Caco-2 (cell line): ENCODE results near the gene EID1. TPM values are rescaled to one million over a fixed set of nuclear protein-coding genes. Genes with fewer than 3 reads are reported as not detected.

ENCODE experiments used
- BruUV-seq: library from RNA; stranded (reverse); fragments of 400-500 nt; replicated peaks from 2 replicates; lab custom pipeline; 2021; lab: Mats Ljungman, UMichigan
- CTCF ChIA-PET: fragments of 300-600 bp; sonication (Branson Sonifier 250); formaldehyde crosslinking; loops from one replicate; lab custom pipeline; 2022; ENCODE audit warnings: antibody characterized with exemption; lab: Charles Lee
- POLR2A ChIA-PET: fragments of 300-600 bp; sonication (Branson Sonifier 250); formaldehyde crosslinking; loops from one replicate; lab custom pipeline; 2022; ENCODE audit warnings: antibody characterized with exemption; lab: Charles Lee
- DNase-seq, 2 experiments: peaks; one replicate each; pipeline versions ENCODE4 v3.0.0 to v3.0.0-alpha.2; 2020 to 2022
- H3K27me3 ChIP-seq: replicated peaks from 2 replicates; pipeline ENCODE4 v1.6.0; 2011; ENCODE audit warnings: low read length; ENCODE audit not compliant: control insufficient read depth, insufficient read depth
- H3K36me3 ChIP-seq: 2 replicates; pipeline ENCODE4 v1.5.1; 2011; ENCODE audit warnings: low read length; ENCODE audit not compliant: control insufficient read depth, insufficient read depth
- H3K4me1 ChIP-seq: fragments of 250-450 bp; sonication (Bioruptor Pico); 2 replicates; pipeline ENCODE4 v1.5.1; 2020; ENCODE audit warnings: mild to moderate bottlenecking
- H3K4me3 ChIP-seq: 2 replicates; pipeline ENCODE4 v1.5.1; 2011; ENCODE audit warnings: low read depth, mild to moderate bottlenecking, control low read depth, low read length
- H3K9me3 ChIP-seq: fragments of 250-450 bp; sonication (Bioruptor Pico); 2 replicates; pipeline ENCODE4 v1.5.1; 2020; ENCODE audit warnings: mild to moderate bottlenecking, moderate library complexity
- H3K27ac Mint-ChIP-seq: one replicate; pipeline ENCODE4 v1.8.0; 2022; ENCODE audit warnings: mixed read lengths; ENCODE audit not compliant: unreplicated experiment
- H3K27me3 Mint-ChIP-seq: one replicate; pipeline ENCODE4 v1.8.0; 2022; ENCODE audit warnings: mixed read lengths; ENCODE audit not compliant: insufficient read depth, unreplicated experiment
- H3K36me3 Mint-ChIP-seq: one replicate; pipeline ENCODE4 v1.8.0; 2022; ENCODE audit warnings: mild to moderate bottlenecking, mixed read lengths; ENCODE audit not compliant: insufficient read depth, unreplicated experiment
- H3K4me1 Mint-ChIP-seq: one replicate; pipeline ENCODE4 v1.8.0; 2022; ENCODE audit warnings: low read depth, mixed read lengths; ENCODE audit not compliant: unreplicated experiment
- H3K4me3 Mint-ChIP-seq: one replicate; pipeline ENCODE4 v1.8.0; 2022; ENCODE audit warnings: mild to moderate bottlenecking, moderate library complexity, mixed read lengths; ENCODE audit not compliant: unreplicated experiment
- H3K9me3 Mint-ChIP-seq: one replicate; pipeline ENCODE4 v1.8.0; 2022; ENCODE audit warnings: mixed read lengths; ENCODE audit not compliant: unreplicated experiment
- intact Hi-C: fragments of 100-400 bp; cut with micrococcal nuclease; formaldehyde crosslinking; loops from one replicate; pipeline ENCODE4 v1.10.0; 2022; ENCODE audit not compliant: unreplicated experiment
- total RNA-seq: library from RNA; stranded (reverse); gene quantifications from 2 replicates; pipeline ENCODE4 v1.2.3, GENCODE V29; 2022
- TF ChIP-seq, protein P1 (sequence below), 2 experiments: fragments of 200-600 bp in 1 of 2; IDR thresholded peaks; 1 replicate in 1 of 2; 2 replicates in 1 of 2; pipeline versions ENCODE4 v1.5.1 to v1.8.0; 2011 to 2022; ENCODE audit warnings: antibody characterized with exemption in 1 of 2, control low read depth in 1 of 2, inconsistent platforms in 1 of 2, low read depth in 1 of 2, low read length in 1 of 2, mild to moderate bottlenecking in 1 of 2, moderate library complexity in 1 of 2; ENCODE audit not compliant: insufficient read depth in 1 of 2, severe bottlenecking in 1 of 2, unreplicated experiment in 1 of 2

EID1 gene
- total RNA-seq, 1 experiment from 2014 or later = 63.6 TPM

DNA sequence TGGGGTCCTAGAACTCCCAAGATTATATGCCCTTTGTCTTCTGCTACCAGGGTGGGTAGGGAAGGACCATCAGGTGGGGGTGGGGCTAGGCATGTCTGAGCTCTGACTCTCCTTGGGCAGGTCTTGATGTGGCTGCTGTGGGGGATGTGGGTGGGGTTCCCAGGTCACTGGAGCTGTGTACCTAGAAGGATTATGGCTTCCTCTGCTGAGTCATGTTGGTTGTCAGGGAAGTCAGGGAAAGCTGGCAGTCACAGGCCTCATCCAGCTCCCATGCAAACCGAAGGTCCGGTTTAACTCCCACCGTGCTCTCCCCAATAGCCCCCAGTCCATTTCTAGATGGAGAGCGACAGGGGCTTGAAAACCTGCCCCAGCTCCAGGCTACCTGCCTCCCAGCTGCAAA lies 35.2 kb downstream of the EID1 start:
- DNase-seq = no peak
- POLR2A ChIA-PET = no interaction called here

DNA sequence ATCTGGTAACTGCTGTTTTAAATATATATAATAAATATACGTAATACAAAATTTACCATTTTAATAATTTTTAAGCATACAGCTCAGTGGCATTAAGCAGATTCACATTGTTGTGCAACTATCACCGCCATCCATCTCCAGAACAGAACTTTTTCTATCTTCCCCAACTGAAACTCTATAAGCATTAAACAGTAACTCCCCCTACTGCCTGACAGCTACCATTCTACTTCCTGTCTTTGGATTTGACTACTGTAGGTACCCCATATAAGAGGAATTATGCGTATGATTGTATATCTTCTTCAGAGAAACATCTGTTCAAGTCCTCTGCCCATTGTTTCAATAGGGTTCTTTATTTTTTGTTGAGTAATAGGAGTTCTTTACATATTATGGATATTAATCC lies 36.8 kb downstream of the EID1 start:
- BruUV-seq = no TSS peak

More for the DNA sequence above, 35.2 kb downstream of the EID1 start:
- CTCF ChIA-PET = no interaction called here
- intact Hi-C loops = no loop called here
- no peak overlapping the region for H3K4me3 ChIP-seq
- H3K9me3 ChIP-seq = no peaks in the 10 kb centered on the region
- Mint-ChIP-seq H3K36me3 (no peaks in the 10 kb centered on the region), H3K27me3 (peaks cover 20% of the 10 kb centered on the region), H3K4me1 (no peaks in the 10 kb centered on the region), H3K9me3 (peaks cover 11% of the 10 kb centered on the region), H3K4me3 (no peak overlapping the region), H3K27ac (no peak overlapping the region)
- no peaks in the 10 kb centered on the region for H3K36me3 ChIP-seq
- TF ChIP-seq, protein P1, sequence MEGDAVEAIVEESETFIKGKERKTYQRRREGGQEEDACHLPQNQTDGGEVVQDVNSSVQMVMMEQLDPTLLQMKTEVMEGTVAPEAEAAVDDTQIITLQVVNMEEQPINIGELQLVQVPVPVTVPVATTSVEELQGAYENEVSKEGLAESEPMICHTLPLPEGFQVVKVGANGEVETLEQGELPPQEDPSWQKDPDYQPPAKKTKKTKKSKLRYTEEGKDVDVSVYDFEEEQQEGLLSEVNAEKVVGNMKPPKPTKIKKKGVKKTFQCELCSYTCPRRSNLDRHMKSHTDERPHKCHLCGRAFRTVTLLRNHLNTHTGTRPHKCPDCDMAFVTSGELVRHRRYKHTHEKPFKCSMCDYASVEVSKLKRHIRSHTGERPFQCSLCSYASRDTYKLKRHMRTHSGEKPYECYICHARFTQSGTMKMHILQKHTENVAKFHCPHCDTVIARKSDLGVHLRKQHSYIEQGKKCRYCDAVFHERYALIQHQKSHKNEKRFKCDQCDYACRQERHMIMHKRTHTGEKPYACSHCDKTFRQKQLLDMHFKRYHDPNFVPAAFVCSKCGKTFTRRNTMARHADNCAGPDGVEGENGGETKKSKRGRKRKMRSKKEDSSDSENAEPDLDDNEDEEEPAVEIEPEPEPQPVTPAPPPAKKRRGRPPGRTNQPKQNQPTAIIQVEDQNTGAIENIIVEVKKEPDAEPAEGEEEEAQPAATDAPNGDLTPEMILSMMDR (IDR thresholded peaks at IDR 0.05; ENCODE audit: insufficient read depth in 1 of 2, low read depth in 1 of 2, low read length in 1 of 2, severe bottlenecking in 1 of 2, unreplicated experiment in 1 of 2) = no peak
- no peaks in the 10 kb centered on the region for H3K4me1 ChIP-seq
- H3K27me3 ChIP-seq = no peaks in the 10 kb centered on the region
- no TSS peak for BruUV-seq

DNA sequence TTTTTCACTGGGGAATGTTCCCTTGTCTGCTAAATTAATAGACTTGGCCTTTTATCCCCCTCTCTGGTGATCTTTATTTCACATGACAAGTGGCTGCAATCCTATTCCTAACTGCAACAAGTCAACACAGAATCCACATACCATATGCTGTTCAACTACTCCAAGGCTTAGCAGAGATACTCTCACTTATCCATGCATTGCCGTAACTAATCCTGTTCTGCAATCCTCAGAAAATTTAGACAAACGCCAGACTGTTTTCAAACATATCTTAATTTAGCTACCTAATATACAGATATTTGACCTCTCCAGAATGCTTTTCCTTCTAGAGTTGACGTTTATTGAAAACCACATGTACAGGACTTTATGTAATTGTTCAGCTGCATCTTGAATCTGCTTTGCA lies 37.9 kb downstream of the EID1 start:
- Mint-ChIP-seq H3K9me3 (peaks cover 7% of the 10 kb centered on the region), H3K36me3 (no peaks in the 10 kb centered on the region), H3K4me1 (no peaks in the 10 kb centered on the region), H3K27me3 (peaks cover 8% of the 10 kb centered on the region), H3K27ac (no peak overlapping the region), H3K4me3 (no peak overlapping the region)
- no TSS peak for BruUV-seq
- intact Hi-C loops = no loop called here
- TF ChIP-seq, protein P1 (IDR thresholded peaks at IDR 0.05; ENCODE audit: insufficient read depth in 1 of 2, low read depth in 1 of 2, low read length in 1 of 2, severe bottlenecking in 1 of 2, unreplicated experiment in 1 of 2) = no peak
- ChIA-PET CTCF (no interaction called here), POLR2A (no interaction called here)
- H3K27me3 ChIP-seq = no peaks in the 10 kb centered on the region
- H3K4me1 ChIP-seq = no peaks in the 10 kb centered on the region
- H3K36me3 ChIP-seq = no peaks in the 10 kb centered on the region
- H3K4me3 ChIP-seq = no peak overlapping the region
- no peak for DNase-seq
- no peaks in the 10 kb centered on the region for H3K9me3 ChIP-seq

More for the DNA sequence above, 36.8 kb downstream of the EID1 start:
- Mint-ChIP-seq H3K9me3 (peaks cover 11% of the 10 kb centered on the region), H3K27me3 (peaks cover 17% of the 10 kb centered on the region), H3K4me1 (no peaks in the 10 kb centered on the region), H3K36me3 (no peaks in the 10 kb centered on the region), H3K27ac (no peak overlapping the region), H3K4me3 (no peak overlapping the region)
- intact Hi-C loops = no loop called here
- POLR2A ChIA-PET = no interaction called here
- no peak for DNase-seq
- H3K4me1 ChIP-seq = no peaks in the 10 kb centered on the region
- CTCF ChIA-PET = interaction anchor here (0.9 to 1.0 kb wide), 2 partner anchors 53 to 61 kb away, joined by 3 to 4 read pairs; no protein-coding TSS in a partner anchor
- H3K27me3 ChIP-seq = no peaks in the 10 kb centered on the region
- H3K4me3 ChIP-seq = no peak overlapping the region
- no peaks in the 10 kb centered on the region for H3K36me3 ChIP-seq
- H3K9me3 ChIP-seq = no peaks in the 10 kb centered on the region
- TF ChIP-seq, protein P1 (IDR thresholded peaks at IDR 0.05; ENCODE audit: insufficient read depth in 1 of 2, low read depth in 1 of 2, low read length in 1 of 2, severe bottlenecking in 1 of 2, unreplicated experiment in 1 of 2) = no peak
